Testis (tissue), 2 donors: Measurements from ENCODE around the gene KIAA0513.

Experiments
- POLR2A ChIP-seq: fragments of 450-650 bp; IDR thresholded peaks from one replicate; pipeline ENCODE4 v1.6.1; 2017; ENCODE audit warnings: antibody characterized with exemption, mild to moderate bottlenecking, moderate library complexity
- TF ChIP-seq, protein P1 (sequence below), 3 experiments: fragments of 450-650 bp in 2 of 3; fragments of 200-600 bp in 1 of 3; sonication (generic) in 1 of 3; IDR thresholded peaks; one replicate each; pipeline ENCODE4 v1.5.1; 2016 to 2019; ENCODE audit warnings: antibody characterized with exemption in 3 of 3, mild to moderate bottlenecking in 2 of 3, moderate library complexity in 1 of 3

- TF ChIP-seq, protein P1, sequence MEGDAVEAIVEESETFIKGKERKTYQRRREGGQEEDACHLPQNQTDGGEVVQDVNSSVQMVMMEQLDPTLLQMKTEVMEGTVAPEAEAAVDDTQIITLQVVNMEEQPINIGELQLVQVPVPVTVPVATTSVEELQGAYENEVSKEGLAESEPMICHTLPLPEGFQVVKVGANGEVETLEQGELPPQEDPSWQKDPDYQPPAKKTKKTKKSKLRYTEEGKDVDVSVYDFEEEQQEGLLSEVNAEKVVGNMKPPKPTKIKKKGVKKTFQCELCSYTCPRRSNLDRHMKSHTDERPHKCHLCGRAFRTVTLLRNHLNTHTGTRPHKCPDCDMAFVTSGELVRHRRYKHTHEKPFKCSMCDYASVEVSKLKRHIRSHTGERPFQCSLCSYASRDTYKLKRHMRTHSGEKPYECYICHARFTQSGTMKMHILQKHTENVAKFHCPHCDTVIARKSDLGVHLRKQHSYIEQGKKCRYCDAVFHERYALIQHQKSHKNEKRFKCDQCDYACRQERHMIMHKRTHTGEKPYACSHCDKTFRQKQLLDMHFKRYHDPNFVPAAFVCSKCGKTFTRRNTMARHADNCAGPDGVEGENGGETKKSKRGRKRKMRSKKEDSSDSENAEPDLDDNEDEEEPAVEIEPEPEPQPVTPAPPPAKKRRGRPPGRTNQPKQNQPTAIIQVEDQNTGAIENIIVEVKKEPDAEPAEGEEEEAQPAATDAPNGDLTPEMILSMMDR (IDR thresholded peaks at IDR 0.05): no peak
- no peak for TF ChIP-seq POLR2A
Observed at GRCh38 chr16:85112364-85112763, 84.8 kb downstream of the KIAA0513 start, which contains the start of gene CIBAR2.
